Head of caudate nucleus (tissue), 42 donors: ENCODE results near the gene SYCN.
A peak's percentile ranks its signal among the peaks of the same experiment; 100 is the strongest.

Experiments used
- DNase-seq, 42 donors: peaks; one replicate each; pipeline versions ENCODE4 v3.0.0 to v3.0.0-alpha.2; 2020 to 2021; ENCODE audit warnings: mixed read lengths in 7 of 42
- intact Hi-C: fragments of 100-400 bp; cut with DNase I; formaldehyde crosslinking; loops from one replicate; pipeline ENCODE4 v1.15.0; 2022

The SYCN gene

GRCh38 chr19:39175564-39175963 lies 28.5 kb downstream of the SYCN start:
- intact Hi-C loops, result no loop called here

GRCh38 chr19:39174558-39175544 lies 29.2 kb downstream of the SYCN start:
- no peak for DNase-seq
- intact Hi-C loops, result no loop called here

More at GRCh38 chr19:39175564-39175963, 28.5 kb downstream of the SYCN start:
- DNase-seq, result no peak

GRCh38 chr19:39174142-39174541 lies 29.9 kb downstream of the SYCN start:
- intact Hi-C loops, result no loop called here
- no peak for DNase-seq

GRCh38 chr19:39173502-39173991 lies 30.5 kb downstream of the SYCN start:
- intact Hi-C loops, result no loop called here
- no peak for DNase-seq

- intact Hi-C loops, result no loop called here
- no peak for DNase-seq
Observed at GRCh38 chr19:39172700-39173501, 31.2 kb downstream of the SYCN start.

- intact Hi-C loops, result no loop called here
- DNase-seq, result no peak
Observed at GRCh38 chr19:39171479-39172465, 32.3 kb downstream of the SYCN start.

GRCh38 chr19:39170386-39171231 lies 33.5 kb downstream of the SYCN start:
- DNase-seq, result no peak
- intact Hi-C loops, result no loop called here

- intact Hi-C loops, result no loop called here
Observed at GRCh38 chr19:39169143-39169810, 34.8 kb downstream of the SYCN start.

GRCh38 chr19:39168258-39169142 lies 35.6 kb downstream of the SYCN start:
- intact Hi-C loops, result no loop called here
- no peak for DNase-seq

More at GRCh38 chr19:39169143-39169810, 34.8 kb downstream of the SYCN start:
- DNase-seq, result no peak

- intact Hi-C loops, result no loop called here
- DNase-seq, result no peak
Observed at GRCh38 chr19:39167461-39168257, 36.4 kb downstream of the SYCN start.

GRCh38 chr19:39166571-39167391 lies 37.3 kb downstream of the SYCN start:
- peak in 20 of 42 donors; percentile 14 to 61 (median 34) for DNase-seq
- intact Hi-C loops, result no loop called here

GRCh38 chr19:39165857-39166256 lies 38.2 kb downstream of the SYCN start:
- intact Hi-C loops, result no loop called here
- DNase-seq, result no peak

- intact Hi-C loops, result no loop called here
Observed at GRCh38 chr19:39164289-39164688, 39.8 kb downstream of the SYCN start.

GRCh38 chr19:39163621-39164020 lies 40.4 kb downstream of the SYCN start:
- intact Hi-C loops, result no loop called here

More at GRCh38 chr19:39164289-39164688, 39.8 kb downstream of the SYCN start:
- DNase-seq, result no peak

More at GRCh38 chr19:39163621-39164020, 40.4 kb downstream of the SYCN start:
- DNase-seq, result no peak
